K562 (cell line): ENCODE results near the gene CDADC1.

Experiments used
- POLR2A ChIP-seq: fragments of 450-650 bp; conservative IDR thresholded peaks from 2 replicates; pipeline ENCODE4 v1.6.1; 2016
- RCOR1 ChIP-seq, 2 experiments: IDR thresholded peaks; 2 replicates each; pipeline ENCODE4 v1.6.1; 2012; ENCODE audit warnings: low read depth in 2 of 2, low read length in 2 of 2, borderline replicate concordance in 1 of 2, improper control_type of control experiment in 1 of 2

GRCh38 chr13:49341517-49341916, 93.8 kb downstream of the CDADC1 start:
- TF ChIP-seq RCOR1 (IDR thresholded peaks at IDR 0.05; ENCODE audit: borderline replicate concordance in 1 of 2, low read depth in 2 of 2, low read length in 2 of 2) (no peak), POLR2A (no peak)
